ENCODE data around the gene UGT2B28.
"Not testable (repeated sequence)": the region's sequence is repeated elsewhere in the genome, so short reads cannot be mapped to it uniquely, and the experiment has no call there.

Gene UGT2B28

GRCh38 chr4:69280081-69280480, at the start of gene UGT2B28:
UGT2B28 (plus strand) TSS chr4:69280475; CDS start chr4:69280501, 26 bp downstream.
- not testable (repeated sequence) for H3K36me3 ChIP-seq (ENCODE audit: control insufficient read depth, low read depth, low read length); H3K4me1 ChIP-seq (ENCODE audit: control insufficient read depth, low read depth, low read length); H3K4me3 ChIP-seq (ENCODE audit: low read length); H3K27me3 ChIP-seq (ENCODE audit: control insufficient read depth, insufficient read depth, low read length); H3K9ac ChIP-seq (ENCODE audit: low read length); H3K9me3 ChIP-seq (ENCODE audit: control insufficient read depth, low read depth, low read length); H3K27ac ChIP-seq (ENCODE audit: low read length)

- no peak overlapping the region for H3K27ac ChIP-seq (ENCODE audit: low read length)
- H3K4me1 ChIP-seq (ENCODE audit: control insufficient read depth, low read depth, low read length), result no peaks in the 10 kb centered on the region
- H3K9ac ChIP-seq (ENCODE audit: low read length), result no peak overlapping the region
- H3K27me3 ChIP-seq (ENCODE audit: control insufficient read depth, insufficient read depth, low read length), result no peaks in the 10 kb centered on the region
- H3K9me3 ChIP-seq (ENCODE audit: control insufficient read depth, low read depth, low read length), result no peaks in the 10 kb centered on the region
- no peaks in the 10 kb centered on the region for H3K36me3 ChIP-seq (ENCODE audit: control insufficient read depth, low read depth, low read length)
- no peak overlapping the region for H3K4me3 ChIP-seq (ENCODE audit: low read length)
Measured at GRCh38 chr4:69239092-69239491, 41.2 kb upstream of the UGT2B28 start.

- Histone ChIP-seq H3K27me3 (ENCODE audit: control insufficient read depth, insufficient read depth, low read length) (no peaks in the 10 kb centered on the region), H3K27ac (ENCODE audit: low read length) (no peak overlapping the region), H3K36me3 (ENCODE audit: control insufficient read depth, low read depth, low read length) (no peaks in the 10 kb centered on the region), H3K4me1 (ENCODE audit: control insufficient read depth, low read depth, low read length) (no peaks in the 10 kb centered on the region), H3K4me3 (ENCODE audit: low read length) (no peak overlapping the region), H3K9me3 (ENCODE audit: control insufficient read depth, low read depth, low read length) (no peaks in the 10 kb centered on the region), H3K9ac (ENCODE audit: low read length) (no peak overlapping the region)
Measured at GRCh38 chr4:69239557-69240168, 40.6 kb upstream of the UGT2B28 start.

- H3K27me3 ChIP-seq (ENCODE audit: control insufficient read depth, insufficient read depth, low read length); H3K27ac ChIP-seq (ENCODE audit: low read length); H3K9me3 ChIP-seq (ENCODE audit: control insufficient read depth, low read depth, low read length); H3K4me1 ChIP-seq (ENCODE audit: control insufficient read depth, low read depth, low read length); H3K9ac ChIP-seq (ENCODE audit: low read length); H3K4me3 ChIP-seq (ENCODE audit: low read length); H3K36me3 ChIP-seq (ENCODE audit: control insufficient read depth, low read depth, low read length): not testable (repeated sequence)
Measured at GRCh38 chr4:69240787-69241186, 39.5 kb upstream of the UGT2B28 start.

GRCh38 chr4:69241746-69242145, 38.5 kb upstream of the UGT2B28 start:
- H3K9me3 ChIP-seq (ENCODE audit: control insufficient read depth, low read depth, low read length); H3K9ac ChIP-seq (ENCODE audit: low read length); H3K36me3 ChIP-seq (ENCODE audit: control insufficient read depth, low read depth, low read length); H3K27me3 ChIP-seq (ENCODE audit: control insufficient read depth, insufficient read depth, low read length); H3K27ac ChIP-seq (ENCODE audit: low read length); H3K4me1 ChIP-seq (ENCODE audit: control insufficient read depth, low read depth, low read length); H3K4me3 ChIP-seq (ENCODE audit: low read length): not testable (repeated sequence)

GRCh38 chr4:69242562-69243240, 37.6 kb upstream of the UGT2B28 start:
- H3K36me3 ChIP-seq (ENCODE audit: control insufficient read depth, low read depth, low read length); H3K27ac ChIP-seq (ENCODE audit: low read length); H3K4me3 ChIP-seq (ENCODE audit: low read length); H3K9ac ChIP-seq (ENCODE audit: low read length); H3K4me1 ChIP-seq (ENCODE audit: control insufficient read depth, low read depth, low read length); H3K27me3 ChIP-seq (ENCODE audit: control insufficient read depth, insufficient read depth, low read length); H3K9me3 ChIP-seq (ENCODE audit: control insufficient read depth, low read depth, low read length): not testable (repeated sequence)

- not testable (repeated sequence) for H3K27ac ChIP-seq (ENCODE audit: low read length); H3K27me3 ChIP-seq (ENCODE audit: control insufficient read depth, insufficient read depth, low read length); H3K9me3 ChIP-seq (ENCODE audit: control insufficient read depth, low read depth, low read length); H3K4me3 ChIP-seq (ENCODE audit: low read length); H3K4me1 ChIP-seq (ENCODE audit: control insufficient read depth, low read depth, low read length); H3K36me3 ChIP-seq (ENCODE audit: control insufficient read depth, low read depth, low read length); H3K9ac ChIP-seq (ENCODE audit: low read length)
Measured at GRCh38 chr4:69250884-69251283, 29.4 kb upstream of the UGT2B28 start.

GRCh38 chr4:69253147-69253772, 27.0 kb upstream of the UGT2B28 start:
- H3K9me3 ChIP-seq (ENCODE audit: control insufficient read depth, low read depth, low read length); H3K4me3 ChIP-seq (ENCODE audit: low read length); H3K27me3 ChIP-seq (ENCODE audit: control insufficient read depth, insufficient read depth, low read length); H3K36me3 ChIP-seq (ENCODE audit: control insufficient read depth, low read depth, low read length); H3K9ac ChIP-seq (ENCODE audit: low read length); H3K27ac ChIP-seq (ENCODE audit: low read length); H3K4me1 ChIP-seq (ENCODE audit: control insufficient read depth, low read depth, low read length): not testable (repeated sequence)

- not testable (repeated sequence) for H3K27ac ChIP-seq (ENCODE audit: low read length); H3K4me3 ChIP-seq (ENCODE audit: low read length); H3K4me1 ChIP-seq (ENCODE audit: control insufficient read depth, low read depth, low read length); H3K27me3 ChIP-seq (ENCODE audit: control insufficient read depth, insufficient read depth, low read length); H3K9me3 ChIP-seq (ENCODE audit: control insufficient read depth, low read depth, low read length); H3K9ac ChIP-seq (ENCODE audit: low read length); H3K36me3 ChIP-seq (ENCODE audit: control insufficient read depth, low read depth, low read length)
Measured at GRCh38 chr4:69268612-69269011, 11.7 kb upstream of the UGT2B28 start.

- not testable (repeated sequence) for H3K36me3 ChIP-seq (ENCODE audit: control insufficient read depth, low read depth, low read length); H3K4me3 ChIP-seq (ENCODE audit: low read length); H3K4me1 ChIP-seq (ENCODE audit: control insufficient read depth, low read depth, low read length); H3K27ac ChIP-seq (ENCODE audit: low read length); H3K27me3 ChIP-seq (ENCODE audit: control insufficient read depth, insufficient read depth, low read length); H3K9ac ChIP-seq (ENCODE audit: low read length); H3K9me3 ChIP-seq (ENCODE audit: control insufficient read depth, low read depth, low read length)
Measured at GRCh38 chr4:69296356-69296755, 16.1 kb downstream of the UGT2B28 start.

- H3K27me3 ChIP-seq (ENCODE audit: control insufficient read depth, insufficient read depth, low read length); H3K4me1 ChIP-seq (ENCODE audit: control insufficient read depth, low read depth, low read length); H3K36me3 ChIP-seq (ENCODE audit: control insufficient read depth, low read depth, low read length); H3K27ac ChIP-seq (ENCODE audit: low read length); H3K9ac ChIP-seq (ENCODE audit: low read length); H3K9me3 ChIP-seq (ENCODE audit: control insufficient read depth, low read depth, low read length); H3K4me3 ChIP-seq (ENCODE audit: low read length): not testable (repeated sequence)
Measured at GRCh38 chr4:69308426-69309033, 28.3 kb downstream of the UGT2B28 start.
